Tibial artery (tissue), 4 donors: ENCODE measurements around the gene NXF3.
"Not testable (repeated sequence)": the region's sequence is repeated elsewhere in the genome, so short reads cannot be mapped to it uniquely, and the experiment has no call there.

Experiments
- DNase-seq, 2 donors: peaks; one replicate each; pipeline ENCODE4 v3.0.0-alpha.2; 2019
- H3K27ac ChIP-seq, 2 donors: fragments of 200-600 bp; sonication (generic) in 1 of 2; 1 replicate in 1 of 2; 2 replicates in 1 of 2; pipeline ENCODE4 v1.5.1; 2018 to 2019; ENCODE audit warnings: mild to moderate bottlenecking in 1 of 2
- H3K27me3 ChIP-seq, 2 donors: fragments of 200-600 bp; sonication (generic) in 1 of 2; one replicate each; pipeline versions ENCODE4 v1.5.1 to v1.6.0; 2016 to 2019
- H3K36me3 ChIP-seq, 3 donors: fragments of 200-600 bp; sonication (generic) in 2 of 3; one replicate each; pipeline ENCODE4 v1.5.1; 2016 to 2019; ENCODE audit warnings: mild to moderate bottlenecking in 2 of 3
- H3K4me1 ChIP-seq, 4 donors: fragments of 200-600 bp; sonication (generic) in 2 of 4; 1 replicate in 3 of 4; 2 replicates in 1 of 4; pipeline ENCODE4 v1.5.1; 2016 to 2019
- H3K4me3 ChIP-seq, 2 donors: fragments of 200-600 bp; sonication (generic) in 1 of 2; 1 replicate in 1 of 2; 2 replicates in 1 of 2; pipeline ENCODE4 v1.5.1; 2018 to 2019; ENCODE audit warnings: mild to moderate bottlenecking in 2 of 2
- H3K9me3 ChIP-seq, 3 donors: fragments of 200-600 bp; sonication (generic) in 1 of 3; one replicate each; pipeline ENCODE4 v1.5.1; 2016 to 2019
- intact Hi-C: fragments of 100-400 bp; cut with DNase I; formaldehyde crosslinking; loops from one replicate; pipeline ENCODE4 v1.15.0; 2023; ENCODE audit warnings: low total_unique reads
- TF ChIP-seq, protein P1 (sequence below), 2 experiments: fragments of 200-600 bp in 1 of 2; fragments of 450-650 bp in 1 of 2; IDR thresholded peaks; one replicate each; pipeline ENCODE4 v1.5.1; 2017 to 2019; ENCODE audit warnings: antibody characterized with exemption in 2 of 2, mild to moderate bottlenecking in 1 of 2, moderate library complexity in 1 of 2

The NXF3 gene

GRCh38 chrX:103052625-103053024 lies 40.3 kb downstream of the NXF3 start:
- Histone ChIP-seq H3K9me3 (no peaks in the 10 kb centered on the region), H3K27me3 (no peaks in the 10 kb centered on the region), H3K27ac (no peak overlapping the region), H3K4me3 (no peak overlapping the region), H3K36me3 (no peaks in the 10 kb centered on the region), H3K4me1 (no peaks in the 10 kb centered on the region)
- intact Hi-C loops = no loop called here
- TF ChIP-seq, protein P1, sequence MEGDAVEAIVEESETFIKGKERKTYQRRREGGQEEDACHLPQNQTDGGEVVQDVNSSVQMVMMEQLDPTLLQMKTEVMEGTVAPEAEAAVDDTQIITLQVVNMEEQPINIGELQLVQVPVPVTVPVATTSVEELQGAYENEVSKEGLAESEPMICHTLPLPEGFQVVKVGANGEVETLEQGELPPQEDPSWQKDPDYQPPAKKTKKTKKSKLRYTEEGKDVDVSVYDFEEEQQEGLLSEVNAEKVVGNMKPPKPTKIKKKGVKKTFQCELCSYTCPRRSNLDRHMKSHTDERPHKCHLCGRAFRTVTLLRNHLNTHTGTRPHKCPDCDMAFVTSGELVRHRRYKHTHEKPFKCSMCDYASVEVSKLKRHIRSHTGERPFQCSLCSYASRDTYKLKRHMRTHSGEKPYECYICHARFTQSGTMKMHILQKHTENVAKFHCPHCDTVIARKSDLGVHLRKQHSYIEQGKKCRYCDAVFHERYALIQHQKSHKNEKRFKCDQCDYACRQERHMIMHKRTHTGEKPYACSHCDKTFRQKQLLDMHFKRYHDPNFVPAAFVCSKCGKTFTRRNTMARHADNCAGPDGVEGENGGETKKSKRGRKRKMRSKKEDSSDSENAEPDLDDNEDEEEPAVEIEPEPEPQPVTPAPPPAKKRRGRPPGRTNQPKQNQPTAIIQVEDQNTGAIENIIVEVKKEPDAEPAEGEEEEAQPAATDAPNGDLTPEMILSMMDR (IDR thresholded peaks at IDR 0.05) = no peak
- no peak for DNase-seq

DNA sequence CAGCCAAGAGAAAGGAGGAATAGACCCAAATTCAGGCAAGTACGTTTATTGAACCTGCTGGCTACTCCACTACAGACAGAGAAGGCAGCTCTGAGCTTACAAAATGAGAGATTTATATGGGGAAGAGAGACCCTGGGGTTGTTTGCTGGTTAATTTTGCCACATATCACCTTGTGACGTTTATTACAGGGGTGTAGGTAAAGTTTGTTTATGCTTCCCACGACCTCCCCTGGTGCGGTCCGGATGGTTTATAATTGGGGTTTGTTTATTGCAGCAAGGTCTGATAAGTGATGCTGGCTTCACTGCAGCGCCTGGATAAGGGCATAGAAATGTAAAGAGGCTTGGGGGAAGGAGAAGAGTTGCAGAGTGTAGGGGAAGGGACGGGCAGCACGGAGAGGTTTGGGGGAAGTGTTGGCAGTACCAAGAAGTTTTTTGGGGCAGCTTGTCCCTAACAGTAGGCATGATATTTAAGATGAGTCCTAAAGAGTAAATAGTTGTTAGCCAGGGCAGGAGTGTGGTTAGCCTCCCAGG lies 41.6 kb downstream of the NXF3 start:
- peaks cover 0 to 5% (median 3%) of the 10 kb centered on the region in 3 donors for H3K9me3 ChIP-seq

GRCh38 chrX:103033371-103033770 lies 59.6 kb downstream of the NXF3 start:
- H3K27ac ChIP-seq, H3K4me1 ChIP-seq: not testable (repeated sequence)

More for the DNA sequence above, 41.6 kb downstream of the NXF3 start:
- Histone ChIP-seq H3K36me3 (no peaks in the 10 kb centered on the region), H3K4me3 (no peak overlapping the region), H3K4me1 (no peaks in the 10 kb centered on the region), H3K27ac (no peak overlapping the region), H3K27me3 (no peaks in the 10 kb centered on the region)
- TF ChIP-seq, protein P1 (IDR thresholded peaks at IDR 0.05) = no peak
- intact Hi-C loops = no loop called here
- no peak for DNase-seq

More at GRCh38 chrX:103033371-103033770, 59.6 kb downstream of the NXF3 start:
- H3K27me3 ChIP-seq, DNase-seq, intact Hi-C loops, H3K36me3 ChIP-seq, H3K4me3 ChIP-seq, H3K9me3 ChIP-seq: not testable (repeated sequence)
